ENCODE results near the gene PPP1R10. TPM values are rescaled to one million over a fixed set of nuclear protein-coding genes. Genes with fewer than 3 reads are reported as not detected.
A peak's percentile ranks its signal among the peaks of the same experiment; 100 is the strongest.

Gene PPP1R10
- total RNA-seq, 1 experiment from 2014 or later, result 82.9 TPM

- CTCF ChIA-PET, result interaction anchor here (0.7 to 0.9 kb wide), 2 partner anchors 131 to 132 kb away, joined by 3 to 5 read pairs; partner anchors contain the start of gene IER3
- Histone ChIP-seq H3K36me3 (ENCODE audit: control insufficient read depth, insufficient read depth, low read length) (peaks cover 21% of the 10 kb centered on the region), H3K27me3 (ENCODE audit: control insufficient read depth, insufficient read depth, low read length) (no peaks in the 10 kb centered on the region), H3K9me3 (ENCODE audit: control insufficient read depth, insufficient read depth, low read depth, low read length) (no peaks in the 10 kb centered on the region), H3K4me1 (ENCODE audit: control insufficient read depth, insufficient read depth, low read length) (peaks cover 32% of the 10 kb centered on the region), H3K27ac (ENCODE audit: low read length) (peak overlapping the region; percentile 100), H3K4me3 (ENCODE audit: low read depth in 2 of 2, low read length in 2 of 2) (no peak overlapping the region)
- ATAC-seq (no peak), DNase-seq (ENCODE audit: low read depth, low spot score) (no peak)
- no TSS peak for BruUV-seq (replicated peaks)
- TF ChIP-seq TCF7L2 (IDR thresholded peaks at IDR 0.05; ENCODE audit: low read depth, low read length), result peak; percentile 77
- TF ChIP-seq SIN3A (IDR thresholded peaks at IDR 0.05; ENCODE audit: borderline replicate concordance, insufficient read depth, low read depth, low read length), result no peak
- TF ChIP-seq POLR2AphosphoS5 (IDR thresholded peaks at IDR 0.05; ENCODE audit: low read depth, low read length), result peak; percentile 41
- no peak for TF ChIP-seq REST (IDR thresholded peaks at IDR 0.05; ENCODE audit: insufficient read depth in 1 of 2, low read depth in 2 of 2, low read length in 1 of 2)
- no peak for TF ChIP-seq CTCF (IDR thresholded peaks at IDR 0.05)
- intact Hi-C loops (cut with micrococcal nuclease; ENCODE audit: unreplicated experiment) (no loop called here), in situ Hi-C loops (cut with HindIII; ENCODE audit: low pct_unique_long_range_greater_than_20kb, low sequenced_read_pairs) (no loop called here)
- POLR2A ChIA-PET, result interaction anchor here (1.5 kb wide), 2 partner anchors 12 to 15 kb away, joined by 4 to 8 read pairs; no protein-coding TSS in a partner anchor
Measured at GRCh38 chr6:30612687-30613248, 4.3 kb downstream of the PPP1R10 start.

- DNase-seq (ENCODE audit: low read depth, low spot score), result no peak
Measured at GRCh38 chr6:30612213-30612612, 4.8 kb downstream of the PPP1R10 start.

More at GRCh38 chr6:30612213-30612612, 4.8 kb downstream of the PPP1R10 start:
- no peak for TF ChIP-seq SIN3A (IDR thresholded peaks at IDR 0.05; ENCODE audit: borderline replicate concordance, insufficient read depth, low read depth, low read length)
- TF ChIP-seq TCF7L2 (IDR thresholded peaks at IDR 0.05; ENCODE audit: low read depth, low read length), result no peak
- peak; percentile 38; the same call in 1 of the 2 replicates for TF ChIP-seq POLR2AphosphoS5 (IDR thresholded peaks at IDR 0.05; ENCODE audit: low read depth, low read length)
- TF ChIP-seq REST (IDR thresholded peaks at IDR 0.05; ENCODE audit: insufficient read depth in 1 of 2, low read depth in 2 of 2, low read length in 1 of 2), result no peak
- TF ChIP-seq CTCF (IDR thresholded peaks at IDR 0.05), result peak; percentile 55; the same call in 1 of the 2 replicates
- intact Hi-C loops (cut with micrococcal nuclease; ENCODE audit: unreplicated experiment) (no loop called here), in situ Hi-C loops (cut with HindIII; ENCODE audit: low pct_unique_long_range_greater_than_20kb, low sequenced_read_pairs) (no loop called here)
- no peak overlapping the region for H3K4me3 ChIP-seq (ENCODE audit: low read depth in 2 of 2, low read length in 2 of 2)
- no peaks in the 10 kb centered on the region for H3K9me3 ChIP-seq (ENCODE audit: control insufficient read depth, insufficient read depth, low read depth, low read length)
- ATAC-seq, result no peak
- H3K4me1 ChIP-seq (ENCODE audit: control insufficient read depth, insufficient read depth, low read length), result peaks cover 32% of the 10 kb centered on the region
- no peaks in the 10 kb centered on the region for H3K27me3 ChIP-seq (ENCODE audit: control insufficient read depth, insufficient read depth, low read length)
- no peak overlapping the region for H3K27ac ChIP-seq (ENCODE audit: low read length)
- CTCF ChIA-PET, result interaction anchor here (0.9 kb wide), 1 partner anchor 131 kb away, joined by 5 read pairs; no protein-coding TSS in a partner anchor
- POLR2A ChIA-PET, result interaction anchor here (1.5 kb wide), 2 partner anchors 11 to 14 kb away, joined by 4 to 8 read pairs; no protein-coding TSS in a partner anchor
- H3K36me3 ChIP-seq (ENCODE audit: control insufficient read depth, insufficient read depth, low read length), result peaks cover 26% of the 10 kb centered on the region
- BruUV-seq (replicated peaks), result no TSS peak

All from Panc1 (cell line).